Measurements from ENCODE around the gene GBF1. TPM values are rescaled to one million over a fixed set of nuclear protein-coding genes. Genes with fewer than 3 reads are reported as not detected.

GBF1 gene
- total RNA-seq, 1 experiment from 2014 or later, result 28.3 TPM

- Histone ChIP-seq H3K4me2 (no peak overlapping the region), H3K36me3 (ENCODE audit: low read depth) (no peaks in the 10 kb centered on the region), H3K9me2 (ENCODE audit: insufficient read depth) (no peaks in the 10 kb centered on the region), H3K9me3 (ENCODE audit: insufficient read depth, low read depth) (no peaks in the 10 kb centered on the region), H3K79me2 (ENCODE audit: low read depth) (no peaks in the 10 kb centered on the region), H3F3A (ENCODE audit: insufficient read depth, low read depth) (no peaks in the 10 kb centered on the region; the same call in 1 of the 2 replicates), H3K4me3 (no peak overlapping the region), H3K4me1 (replicated peaks; ENCODE audit: insufficient read depth) (no peaks in the 10 kb centered on the region), H3K27me3 (ENCODE audit: insufficient read depth, low read depth) (no peaks in the 10 kb centered on the region), H3K27ac (no peak overlapping the region), H4K20me1 (ENCODE audit: insufficient read depth) (no peaks in the 10 kb centered on the region; the same call in 1 of the 2 replicates), H2AFZ (no peak overlapping the region)
- BruUV-seq (replicated peaks), result no TSS peak
- intact Hi-C loops (cut with micrococcal nuclease; ENCODE audit: unreplicated experiment), result no loop called here
- TF ChIP-seq CTCF (conservative IDR thresholded peaks at IDR 0.05) (no peak), EZH2 (IDR thresholded peaks at IDR 0.05; ENCODE audit: low read depth) (no peak)
- CTCF ChIA-PET, result no interaction called here
- POLR2A ChIA-PET (ENCODE audit: unreplicated experiment), result no interaction called here
- DNase-seq, result no peak
These were observed 39.8 kb downstream of the GBF1 start for GRCh38 chr10:102285133-102285532.

GRCh38 chr10:102286216-102286615 is 40.9 kb downstream of the GBF1 start:
- 0 out of 2 replicates have a peak, but pooled peaks cover 6% of the 10 kb centered on the region for H3K79me2 ChIP-seq (ENCODE audit: low read depth)
- POLR2A ChIA-PET (ENCODE audit: unreplicated experiment), result no interaction called here

GRCh38 chr10:102287538-102287937 is 42.2 kb downstream of the GBF1 start:
- Histone ChIP-seq H3K4me1 (replicated peaks; ENCODE audit: insufficient read depth) (no peaks in the 10 kb centered on the region), H3K27me3 (ENCODE audit: insufficient read depth, low read depth) (no peaks in the 10 kb centered on the region), H3K9me2 (ENCODE audit: insufficient read depth) (no peaks in the 10 kb centered on the region), H2AFZ (no peak overlapping the region), H4K20me1 (ENCODE audit: insufficient read depth) (peaks cover 3% of the 10 kb centered on the region; the same call in 1 of the 2 replicates), H3F3A (ENCODE audit: insufficient read depth, low read depth) (no peaks in the 10 kb centered on the region; the same call in 1 of the 2 replicates), H3K36me3 (ENCODE audit: low read depth) (no peaks in the 10 kb centered on the region), H3K4me2 (no peak overlapping the region), H3K9me3 (ENCODE audit: insufficient read depth, low read depth) (no peaks in the 10 kb centered on the region), H3K79me2 (ENCODE audit: low read depth) (0 out of 2 replicates have a peak, but pooled peaks cover 7% of the 10 kb centered on the region), H3K27ac (no peak overlapping the region), H3K4me3 (no peak overlapping the region)
- no peak for TF ChIP-seq EZH2 (IDR thresholded peaks at IDR 0.05; ENCODE audit: low read depth)
- POLR2A ChIA-PET (ENCODE audit: unreplicated experiment), result no interaction called here
- CTCF ChIA-PET, result no interaction called here
- BruUV-seq (replicated peaks), result no TSS peak
- intact Hi-C loops (cut with micrococcal nuclease; ENCODE audit: unreplicated experiment), result no loop called here
- DNase-seq, result no peak

More at GRCh38 chr10:102286216-102286615, 40.9 kb downstream of the GBF1 start:
- Histone ChIP-seq H3K4me2 (no peak overlapping the region), H3K4me1 (replicated peaks; ENCODE audit: insufficient read depth) (no peaks in the 10 kb centered on the region), H3K9me2 (ENCODE audit: insufficient read depth) (no peaks in the 10 kb centered on the region), H3K27ac (no peak overlapping the region), H4K20me1 (ENCODE audit: insufficient read depth) (no peaks in the 10 kb centered on the region; the same call in 1 of the 2 replicates), H2AFZ (no peak overlapping the region), H3K9me3 (ENCODE audit: insufficient read depth, low read depth) (no peaks in the 10 kb centered on the region), H3K27me3 (ENCODE audit: insufficient read depth, low read depth) (no peaks in the 10 kb centered on the region), H3F3A (ENCODE audit: insufficient read depth, low read depth) (no peaks in the 10 kb centered on the region; the same call in 1 of the 2 replicates), H3K4me3 (no peak overlapping the region), H3K36me3 (ENCODE audit: low read depth) (no peaks in the 10 kb centered on the region)
- CTCF ChIA-PET, result no interaction called here
- intact Hi-C loops (cut with micrococcal nuclease; ENCODE audit: unreplicated experiment), result no loop called here
- DNase-seq, result no peak
- no TSS peak for BruUV-seq (replicated peaks)
- no peak for TF ChIP-seq CTCF (conservative IDR thresholded peaks at IDR 0.05)
- TF ChIP-seq EZH2 (IDR thresholded peaks at IDR 0.05; ENCODE audit: low read depth), result no peak

- no peak overlapping the region for H3K4me3 ChIP-seq
- CTCF ChIA-PET, result no interaction called here
- H3K9me2 ChIP-seq (ENCODE audit: insufficient read depth), result no peaks in the 10 kb centered on the region
- DNase-seq, result no peak
- H3K9me3 ChIP-seq (ENCODE audit: insufficient read depth, low read depth), result no peaks in the 10 kb centered on the region
- no peak overlapping the region for H3K4me2 ChIP-seq
- 0 out of 2 replicates have a peak, but pooled peaks cover 7% of the 10 kb centered on the region for H3K79me2 ChIP-seq (ENCODE audit: low read depth)
- TF ChIP-seq EZH2 (IDR thresholded peaks at IDR 0.05; ENCODE audit: low read depth) (no peak), CTCF (conservative IDR thresholded peaks at IDR 0.05) (no peak)
- H3F3A ChIP-seq (ENCODE audit: insufficient read depth, low read depth), result no peaks in the 10 kb centered on the region; the same call in 1 of the 2 replicates
- no peaks in the 10 kb centered on the region for H3K36me3 ChIP-seq (ENCODE audit: low read depth)
- H2AFZ ChIP-seq, result no peak overlapping the region
- H3K27ac ChIP-seq, result no peak overlapping the region
- intact Hi-C loops (cut with micrococcal nuclease; ENCODE audit: unreplicated experiment), result no loop called here
- no peaks in the 10 kb centered on the region for H3K27me3 ChIP-seq (ENCODE audit: insufficient read depth, low read depth)
- POLR2A ChIA-PET (ENCODE audit: unreplicated experiment), result no interaction called here
- peaks cover 3% of the 10 kb centered on the region; the same call in 1 of the 2 replicates for H4K20me1 ChIP-seq (ENCODE audit: insufficient read depth)
- no TSS peak for BruUV-seq (replicated peaks)
- H3K4me1 ChIP-seq (replicated peaks; ENCODE audit: insufficient read depth), result no peaks in the 10 kb centered on the region
These were observed 42.7 kb downstream of the GBF1 start for GRCh38 chr10:102287991-102288390.
